IPS DF 6.9 (cell line): ENCODE data around the gene TNFRSF19.

Source experiments
- DNase-seq: peaks from one replicate; pipeline ENCODE4 v3.0.0-alpha.2; 2013; ENCODE audit warnings: low read depth, low spot score
- H3K27ac ChIP-seq: one replicate; pipeline ENCODE4 v1.5.1; 2013; ENCODE audit warnings: low read length, control low read depth
- H3K27me3 ChIP-seq: 2 replicates; pipeline ENCODE4 v1.6.1; 2013; ENCODE audit warnings: mild to moderate bottlenecking, low read length; ENCODE audit not compliant: control insufficient read depth, insufficient read depth
- H3K36me3 ChIP-seq: 2 replicates; pipeline ENCODE4 v1.6.1; 2013; ENCODE audit warnings: low read length; ENCODE audit not compliant: control insufficient read depth, insufficient read depth
- H3K4me1 ChIP-seq: 2 replicates; pipeline ENCODE4 v1.6.1; 2013; ENCODE audit warnings: low read length; ENCODE audit not compliant: control insufficient read depth, insufficient read depth
- H3K4me3 ChIP-seq: 2 replicates; pipeline ENCODE4 v1.5.1; 2013; ENCODE audit warnings: mild to moderate bottlenecking, low read length
- H3K9me3 ChIP-seq: 2 replicates; pipeline ENCODE4 v1.6.1; 2013; ENCODE audit warnings: low read length, inconsistent platforms; ENCODE audit not compliant: control insufficient read depth, insufficient read depth
- WGBS: extraction: QIAGEN DNeasy Blood & Tissue Kit; methylation state at CpG from one replicate; pipeline ENCODE4 v1.1.7; 2013; ENCODE audit warnings: mixed read lengths, missing lambda C conversion rate; ENCODE audit not compliant: insufficient read length, insufficient coverage; 5-methylcytosine and 5-hydroxymethylcytosine counted together

TNFRSF19 gene

DNA sequence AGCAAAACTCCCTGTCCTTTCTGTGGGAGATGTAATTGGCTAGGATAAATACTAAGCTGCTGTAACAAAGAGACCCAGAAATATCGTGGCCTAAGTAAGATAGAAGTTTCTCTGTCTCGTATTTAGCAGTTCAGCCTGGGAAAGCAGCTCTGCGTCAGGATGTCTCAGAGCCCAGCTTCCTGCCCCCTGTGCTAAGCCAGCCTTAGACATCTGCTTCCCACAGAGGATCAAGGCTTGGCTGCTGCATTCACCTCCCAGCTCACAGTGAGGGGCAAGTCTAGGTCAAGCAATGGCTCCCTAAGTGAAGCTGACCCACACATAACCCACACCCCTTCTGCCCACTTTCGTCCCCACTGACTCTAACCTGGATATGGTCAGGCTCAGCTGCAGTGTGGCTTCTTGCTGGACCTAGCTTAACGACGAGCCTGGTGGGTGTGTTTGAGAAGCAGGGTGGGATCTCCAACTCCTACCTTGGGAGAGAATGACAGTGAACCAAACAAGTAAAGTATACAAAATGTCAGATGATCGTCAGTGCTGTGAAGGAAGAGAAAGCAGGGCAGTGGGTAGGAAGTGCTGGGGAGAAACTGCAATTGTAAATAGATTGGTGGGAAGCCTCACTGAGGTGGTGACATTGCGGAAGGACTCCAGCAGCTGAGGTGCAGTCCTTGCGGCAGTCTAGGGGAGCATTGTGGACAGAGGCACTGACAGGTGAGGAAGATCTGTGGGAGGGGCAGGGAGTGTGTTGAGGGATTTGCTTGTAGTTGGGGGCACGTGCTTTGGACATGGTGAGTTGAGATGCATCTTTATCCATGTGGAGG lies 82.9 kb downstream of the TNFRSF19 start:
- Histone ChIP-seq H3K9me3 (no peaks in the 10 kb centered on the region), H3K27ac (no peak overlapping the region), H3K27me3 (no peaks in the 10 kb centered on the region), H3K4me1 (peaks cover 4% of the 10 kb centered on the region), H3K36me3 (no peaks in the 10 kb centered on the region), H3K4me3 (no peak overlapping the region)
- DNase-seq: no peak
- WGBS: no CpG with 5 or more reads among the region's 10 CpGs

DNA sequence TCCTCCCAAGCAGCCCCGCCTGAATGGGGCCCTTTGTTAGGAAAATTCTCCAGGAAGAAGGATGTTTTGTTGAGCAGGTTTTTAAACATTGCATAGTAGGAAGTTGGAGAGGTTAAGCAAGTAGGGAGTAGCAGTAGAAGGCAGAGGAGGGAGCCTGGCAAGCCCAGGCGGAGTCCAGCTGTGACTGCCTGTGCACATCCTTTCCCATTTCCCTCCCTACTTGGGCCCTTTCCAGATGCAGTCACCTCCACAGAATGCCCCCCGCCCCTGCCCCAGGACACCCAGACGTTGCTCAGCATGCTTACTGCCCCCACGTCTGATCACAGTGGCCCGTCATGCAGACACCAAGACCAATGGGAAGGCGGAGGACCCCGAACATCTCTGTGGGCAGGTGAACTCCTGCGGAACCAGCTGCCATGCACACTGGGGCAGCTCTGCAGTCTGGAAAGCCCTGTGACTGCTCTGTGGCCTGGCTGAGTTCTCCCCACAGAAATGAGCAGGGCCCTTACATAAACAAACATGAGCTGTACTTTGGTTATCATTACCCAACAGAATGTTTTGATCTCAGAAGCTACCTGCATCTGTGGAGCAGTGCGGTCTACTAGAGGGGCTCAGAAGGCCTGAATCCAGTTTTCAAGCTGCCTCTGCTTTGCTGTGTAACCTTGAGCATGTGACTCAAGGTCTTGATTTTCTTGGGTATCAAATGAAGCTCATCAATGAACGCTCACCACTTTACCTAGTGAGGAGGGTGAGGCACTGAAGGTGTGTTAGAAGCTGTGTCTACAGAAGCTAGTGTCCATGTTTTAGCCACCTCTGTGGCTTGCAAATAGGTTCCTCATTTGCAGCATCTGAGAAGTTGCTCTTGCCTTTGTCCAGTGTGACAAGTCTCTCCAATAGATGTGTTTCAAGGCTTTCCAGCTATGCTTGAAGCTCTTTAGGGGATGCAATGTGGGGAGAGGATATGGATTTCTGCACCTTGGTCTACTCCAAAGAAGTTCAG lies 84.2 kb downstream of the TNFRSF19 start:
- H3K4me3 ChIP-seq: no peak overlapping the region
- H3K9me3 ChIP-seq: no peaks in the 10 kb centered on the region
- no peak for DNase-seq
- no CpG with 5 or more reads among the region's 11 CpGs for WGBS
- H3K4me1 ChIP-seq: peaks cover 4% of the 10 kb centered on the region
- H3K27ac ChIP-seq: no peak overlapping the region
- H3K36me3 ChIP-seq: no peaks in the 10 kb centered on the region
- H3K27me3 ChIP-seq: no peaks in the 10 kb centered on the region

- Histone ChIP-seq H3K36me3 (no peaks in the 10 kb centered on the region), H3K27ac (no peak overlapping the region), H3K27me3 (no peaks in the 10 kb centered on the region), H3K4me1 (peaks cover 4% of the 10 kb centered on the region), H3K4me3 (no peak overlapping the region), H3K9me3 (no peaks in the 10 kb centered on the region)
- no CpG with 5 or more reads among the region's 3 CpGs for WGBS
- no peak for DNase-seq
Measured at GRCh38 chr13:23655321-23655720, 85.1 kb downstream of the TNFRSF19 start.

GRCh38 chr13:23656637-23657371 lies 86.6 kb downstream of the TNFRSF19 start:
- WGBS: 100% methylated on average over 1 of the region's 4 CpGs
- Histone ChIP-seq H3K36me3 (no peaks in the 10 kb centered on the region), H3K4me1 (peaks cover 4% of the 10 kb centered on the region), H3K27ac (no peak overlapping the region), H3K27me3 (no peaks in the 10 kb centered on the region), H3K4me3 (no peak overlapping the region), H3K9me3 (no peaks in the 10 kb centered on the region)
- no peak for DNase-seq

GRCh38 chr13:23658929-23659541 lies 88.8 kb downstream of the TNFRSF19 start:
- H3K27ac ChIP-seq: no peak overlapping the region
- H3K4me1 ChIP-seq: peaks cover 3% of the 10 kb centered on the region
- no peak overlapping the region for H3K4me3 ChIP-seq
- no peaks in the 10 kb centered on the region for H3K27me3 ChIP-seq
- no peaks in the 10 kb centered on the region for H3K36me3 ChIP-seq
- no peaks in the 10 kb centered on the region for H3K9me3 ChIP-seq
- WGBS: no CpG with 5 or more reads among the region's 15 CpGs
- no peak for DNase-seq

- H3K36me3 ChIP-seq: no peaks in the 10 kb centered on the region
- no peak overlapping the region for H3K27ac ChIP-seq
- no peak for DNase-seq
- no peaks in the 10 kb centered on the region for H3K4me1 ChIP-seq
- H3K4me3 ChIP-seq: no peak overlapping the region
- H3K27me3 ChIP-seq: no peaks in the 10 kb centered on the region
- no peaks in the 10 kb centered on the region for H3K9me3 ChIP-seq
- no CpG with 5 or more reads among the region's 9 CpGs for WGBS
Measured at GRCh38 chr13:23660249-23660648, 90.0 kb downstream of the TNFRSF19 start.

DNA sequence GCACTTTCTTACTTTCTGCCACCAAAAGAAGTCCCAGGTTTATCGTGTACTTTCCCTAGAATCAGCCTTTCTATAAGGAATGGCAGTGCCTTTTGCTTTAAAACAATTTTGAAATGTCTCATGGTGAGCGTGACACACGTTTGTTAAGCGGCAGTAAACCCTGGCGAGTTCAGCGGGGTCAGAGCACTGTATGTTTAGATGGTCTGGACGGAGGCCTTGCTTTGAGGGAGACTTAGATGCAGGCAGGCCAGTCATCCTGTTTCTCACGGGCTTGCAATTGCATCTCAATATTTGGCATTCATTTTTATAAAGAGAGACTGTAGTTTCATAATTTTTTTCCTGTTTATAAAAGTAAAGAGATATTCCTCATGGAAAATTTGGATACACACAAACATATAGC lies 96.4 kb downstream of the TNFRSF19 start:
- H3K4me1 ChIP-seq: no peaks in the 10 kb centered on the region
- no peaks in the 10 kb centered on the region; the same call in 1 of the 2 replicates for H3K9me3 ChIP-seq
- H3K27ac ChIP-seq: no peak overlapping the region
- H3K36me3 ChIP-seq: no peaks in the 10 kb centered on the region
- no peak overlapping the region for H3K4me3 ChIP-seq
- WGBS: no CpG with 5 or more reads among the region's 8 CpGs
- no peak for DNase-seq
- no peaks in the 10 kb centered on the region for H3K27me3 ChIP-seq

GRCh38 chr13:23667750-23668149 lies 97.5 kb downstream of the TNFRSF19 start:
- no peak overlapping the region for H3K27ac ChIP-seq
- no peaks in the 10 kb centered on the region for H3K4me1 ChIP-seq
- no peaks in the 10 kb centered on the region; the same call in 1 of the 2 replicates for H3K9me3 ChIP-seq
- H3K36me3 ChIP-seq: no peaks in the 10 kb centered on the region
- H3K4me3 ChIP-seq: no peak overlapping the region
- no peaks in the 10 kb centered on the region for H3K27me3 ChIP-seq
- DNase-seq: no peak
- no CpG with 5 or more reads among the region's 6 CpGs for WGBS

- no peak overlapping the region for H3K4me3 ChIP-seq
- no CpG with 5 or more reads among the region's 9 CpGs for WGBS
- no peak overlapping the region for H3K27ac ChIP-seq
- no peak for DNase-seq
- H3K4me1 ChIP-seq: no peaks in the 10 kb centered on the region
- no peaks in the 10 kb centered on the region for H3K27me3 ChIP-seq
- H3K36me3 ChIP-seq: no peaks in the 10 kb centered on the region
- no peaks in the 10 kb centered on the region; the same call in 1 of the 2 replicates for H3K9me3 ChIP-seq
Measured at GRCh38 chr13:23668562-23668961, 98.3 kb downstream of the TNFRSF19 start.
